ENCODE measurements around the gene PTPN13.

DNA sequence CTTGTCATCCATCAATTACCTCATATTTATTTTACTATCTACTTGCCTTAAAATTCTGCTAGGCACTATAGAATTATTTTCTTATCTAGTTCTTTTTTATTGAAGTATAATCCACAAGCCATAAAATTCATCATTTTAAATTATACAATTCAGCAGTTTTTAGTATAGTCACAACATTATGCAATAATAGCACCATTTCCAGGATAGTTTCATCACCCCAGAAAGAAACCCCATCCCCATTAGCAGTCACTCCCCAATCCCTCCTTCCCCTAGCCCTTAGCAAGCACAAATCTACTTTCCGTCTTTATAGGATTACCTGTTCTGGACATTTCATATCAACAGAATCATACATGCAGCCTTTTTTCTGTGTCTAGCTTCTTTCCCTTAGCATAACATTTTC is 239.5 kb downstream of the PTPN13 start:
- no peak for TF ChIP-seq POLR2A (IDR thresholded peaks at IDR 0.05)
- TF ChIP-seq, protein P1, sequence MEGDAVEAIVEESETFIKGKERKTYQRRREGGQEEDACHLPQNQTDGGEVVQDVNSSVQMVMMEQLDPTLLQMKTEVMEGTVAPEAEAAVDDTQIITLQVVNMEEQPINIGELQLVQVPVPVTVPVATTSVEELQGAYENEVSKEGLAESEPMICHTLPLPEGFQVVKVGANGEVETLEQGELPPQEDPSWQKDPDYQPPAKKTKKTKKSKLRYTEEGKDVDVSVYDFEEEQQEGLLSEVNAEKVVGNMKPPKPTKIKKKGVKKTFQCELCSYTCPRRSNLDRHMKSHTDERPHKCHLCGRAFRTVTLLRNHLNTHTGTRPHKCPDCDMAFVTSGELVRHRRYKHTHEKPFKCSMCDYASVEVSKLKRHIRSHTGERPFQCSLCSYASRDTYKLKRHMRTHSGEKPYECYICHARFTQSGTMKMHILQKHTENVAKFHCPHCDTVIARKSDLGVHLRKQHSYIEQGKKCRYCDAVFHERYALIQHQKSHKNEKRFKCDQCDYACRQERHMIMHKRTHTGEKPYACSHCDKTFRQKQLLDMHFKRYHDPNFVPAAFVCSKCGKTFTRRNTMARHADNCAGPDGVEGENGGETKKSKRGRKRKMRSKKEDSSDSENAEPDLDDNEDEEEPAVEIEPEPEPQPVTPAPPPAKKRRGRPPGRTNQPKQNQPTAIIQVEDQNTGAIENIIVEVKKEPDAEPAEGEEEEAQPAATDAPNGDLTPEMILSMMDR (IDR thresholded peaks at IDR 0.05) = no peak
- no peak for TF ChIP-seq POLR2AphosphoS5 (IDR thresholded peaks at IDR 0.05; ENCODE audit: insufficient read depth in 1 of 2, low read depth in 1 of 2)
